GM19324 (cell line): ENCODE data around the gene VPS35L.
"Not testable (repeated sequence)": the region's sequence is repeated elsewhere in the genome, so short reads cannot be mapped to it uniquely, and the experiment has no call there.

ENCODE experiments used
- ATAC-seq: cut with Tn5 transposase; IDR thresholded peaks from one replicate; pipeline ENCODE4 v1.9.1; 2021; ENCODE audit warnings: mild to moderate bottlenecking, moderate library complexity; ENCODE audit not compliant: unreplicated experiment, low FRiP score

Gene VPS35L

GRCh38 chr16:19639986-19640421, 84.5 kb downstream of the VPS35L start:
- ATAC-seq: no peak

GRCh38 chr16:19642501-19642900, 87.0 kb downstream of the VPS35L start:
- ATAC-seq: no peak

- no peak for ATAC-seq
Measured at GRCh38 chr16:19644877-19645276, 89.4 kb downstream of the VPS35L start.

GRCh38 chr16:19645557-19645981, 90.1 kb downstream of the VPS35L start:
- no peak for ATAC-seq

GRCh38 chr16:19649980-19650379, 94.5 kb downstream of the VPS35L start:
- ATAC-seq: no peak

GRCh38 chr16:19654147-19654546, 98.6 kb downstream of the VPS35L start:
- no peak for ATAC-seq

- no peak for ATAC-seq
Measured at GRCh38 chr16:19655242-19655777, 99.8 kb downstream of the VPS35L start.

- no peak for ATAC-seq
Measured at GRCh38 chr16:19657831-19658230, 102.3 kb downstream of the VPS35L start.

GRCh38 chr16:19659554-19659953, 104.1 kb downstream of the VPS35L start:
- ATAC-seq: no peak

GRCh38 chr16:19660432-19660831, 104.9 kb downstream of the VPS35L start:
- no peak for ATAC-seq

GRCh38 chr16:19662351-19662750, 106.8 kb downstream of the VPS35L start:
- ATAC-seq: no peak

- no peak for ATAC-seq
Measured at GRCh38 chr16:19664166-19664565, 108.7 kb downstream of the VPS35L start.

- ATAC-seq: not testable (repeated sequence)
Measured at GRCh38 chr16:19665313-19665712, 109.8 kb downstream of the VPS35L start.

- no peak for ATAC-seq
Measured at GRCh38 chr16:19666477-19666876, 111.0 kb downstream of the VPS35L start.

- no peak for ATAC-seq
Measured at GRCh38 chr16:19672378-19672777, 116.9 kb downstream of the VPS35L start.

- ATAC-seq: no peak
Measured at GRCh38 chr16:19674485-19674884, 119.0 kb downstream of the VPS35L start.

GRCh38 chr16:19677402-19677801, 121.9 kb downstream of the VPS35L start:
- ATAC-seq: no peak

- ATAC-seq: no peak
Measured at GRCh38 chr16:19678804-19679203, 123.3 kb downstream of the VPS35L start.

- not testable (repeated sequence) for ATAC-seq
Measured at GRCh38 chr16:19679281-19679680, 123.8 kb downstream of the VPS35L start.

GRCh38 chr16:19680881-19681340, 125.4 kb downstream of the VPS35L start:
- ATAC-seq: no peak

- no peak for ATAC-seq
Measured at GRCh38 chr16:19681637-19682036, 126.1 kb downstream of the VPS35L start.

- ATAC-seq: no peak
Measured at GRCh38 chr16:19683453-19684236, 128.1 kb downstream of the VPS35L start.
